HG03103 (cell line): ENCODE data around the gene OTUD1.

Experiments
- ATAC-seq: cut with Tn5 transposase; IDR thresholded peaks from one replicate; pipeline ENCODE4 v1.9.1; 2021; ENCODE audit warnings: low read depth; ENCODE audit not compliant: unreplicated experiment

The OTUD1 gene

DNA sequence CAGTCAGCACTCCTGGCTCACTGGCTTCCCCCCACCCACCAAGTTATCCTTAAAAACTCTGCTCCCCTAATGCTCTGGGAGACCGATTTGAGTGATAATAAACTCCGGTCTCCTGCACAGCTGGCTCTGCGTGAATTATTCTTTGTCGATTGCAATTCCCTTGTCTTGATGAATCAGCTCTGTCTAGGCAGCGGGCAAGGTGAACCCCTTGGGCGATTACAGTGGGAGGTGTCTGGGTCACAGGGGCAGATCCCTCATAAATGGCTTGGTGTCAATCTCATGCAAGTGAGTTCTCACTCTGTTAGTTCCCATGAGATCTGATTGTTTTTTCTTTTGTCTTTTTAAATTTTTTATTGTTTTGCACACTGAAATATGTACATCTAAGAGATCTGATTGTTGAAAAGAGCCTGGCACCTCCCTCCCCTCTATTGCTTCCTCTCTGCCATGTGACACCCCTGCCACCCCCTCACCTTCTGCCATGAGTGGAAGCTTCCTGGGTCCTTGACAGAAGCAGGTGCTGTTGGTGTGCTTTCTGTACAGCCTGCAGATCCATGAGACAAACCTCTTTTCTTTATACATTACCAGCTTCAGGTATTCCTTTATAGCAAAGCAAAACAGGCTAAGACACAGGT lies 20.5 kb downstream of the OTUD1 start:
- no peak for ATAC-seq

DNA sequence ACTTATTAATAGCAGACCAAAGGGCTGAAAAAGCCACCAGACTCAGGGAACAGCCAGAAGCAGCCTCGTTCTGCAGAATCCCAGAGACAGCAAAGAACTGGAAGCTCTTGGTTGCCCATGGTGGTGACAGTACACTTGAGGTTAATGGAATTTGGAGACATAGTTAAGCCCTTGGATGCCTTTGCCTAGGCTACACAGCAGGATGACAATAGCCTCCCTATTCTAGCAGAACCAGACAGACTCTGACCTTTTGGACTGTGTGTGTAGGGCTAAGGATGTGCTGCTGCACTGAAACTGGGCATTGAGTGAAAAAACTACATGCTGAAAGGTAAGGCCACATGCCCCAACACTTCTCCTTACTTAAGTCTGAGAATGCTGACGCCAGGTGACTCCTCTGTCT lies 22.7 kb downstream of the OTUD1 start:
- no peak for ATAC-seq

DNA sequence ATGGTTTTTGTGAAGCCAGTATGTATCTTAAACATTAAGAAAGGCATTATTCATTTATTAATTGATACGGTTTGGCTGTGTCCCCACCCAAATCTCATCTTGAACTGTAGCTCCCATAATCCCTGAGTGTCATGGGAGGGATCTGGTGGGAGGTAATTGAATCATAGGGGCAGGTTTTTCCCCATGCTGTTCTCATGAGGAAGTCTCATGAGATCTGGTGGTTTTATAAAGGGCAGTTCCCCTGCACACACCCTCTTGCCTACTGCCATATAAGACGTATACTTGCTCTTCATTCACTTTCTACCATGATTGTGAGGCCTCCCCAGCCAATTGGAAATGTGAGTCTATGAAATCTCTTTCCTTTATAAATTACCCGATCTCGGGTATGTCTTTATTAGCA lies 28.1 kb downstream of the OTUD1 start:
- no peak for ATAC-seq

DNA sequence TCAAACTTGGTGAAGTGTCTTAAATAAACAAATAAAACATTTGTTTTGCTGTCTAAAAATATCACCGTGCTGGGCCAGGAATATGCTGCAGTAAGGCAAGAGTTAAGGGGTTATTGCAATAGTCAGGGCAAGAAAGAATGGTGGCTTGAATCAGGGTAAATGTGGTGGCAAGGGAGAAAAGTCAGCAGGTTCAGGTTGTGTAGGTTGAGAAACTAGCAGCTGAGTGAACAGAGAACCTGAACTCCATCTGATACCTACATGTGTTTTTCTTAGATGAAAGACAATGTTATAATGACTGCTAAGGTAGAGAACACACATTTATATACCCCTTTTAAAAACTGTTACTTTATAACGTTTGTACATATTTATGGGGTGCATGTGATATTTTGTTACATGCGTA lies 28.7 kb downstream of the OTUD1 start:
- no peak for ATAC-seq

DNA sequence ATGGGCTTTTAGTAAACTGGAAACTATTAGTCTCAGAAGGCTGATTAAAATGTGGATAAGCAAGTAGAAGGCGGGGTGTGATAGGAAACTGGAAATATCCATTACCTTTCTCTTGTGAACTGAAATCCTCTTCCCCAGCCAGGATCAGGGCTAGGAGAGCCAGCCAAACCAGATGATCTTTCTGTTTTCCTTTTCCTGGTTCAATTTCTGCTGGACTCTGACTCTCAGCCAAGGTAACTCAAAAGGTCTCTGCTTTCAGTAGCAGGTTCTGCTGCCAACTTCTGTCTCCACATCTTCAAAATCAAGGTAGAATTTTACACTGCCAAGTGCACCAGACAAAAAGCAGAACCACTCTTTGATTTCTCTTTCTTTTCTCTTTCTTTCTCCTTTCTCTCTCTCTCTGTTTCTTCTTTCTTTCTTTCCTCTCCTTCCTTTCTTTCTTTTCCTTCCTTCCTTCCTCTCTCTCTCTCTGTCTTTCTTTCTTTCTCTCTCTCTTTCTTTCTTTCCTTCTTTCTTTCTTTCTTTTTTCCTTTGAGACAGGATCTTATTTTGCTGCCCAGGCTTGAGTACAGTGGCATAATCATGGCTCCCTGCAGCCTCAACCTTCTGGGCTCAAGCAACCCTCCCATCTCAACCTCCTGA lies 30.8 kb downstream of the OTUD1 start:
- ATAC-seq, result no peak

DNA sequence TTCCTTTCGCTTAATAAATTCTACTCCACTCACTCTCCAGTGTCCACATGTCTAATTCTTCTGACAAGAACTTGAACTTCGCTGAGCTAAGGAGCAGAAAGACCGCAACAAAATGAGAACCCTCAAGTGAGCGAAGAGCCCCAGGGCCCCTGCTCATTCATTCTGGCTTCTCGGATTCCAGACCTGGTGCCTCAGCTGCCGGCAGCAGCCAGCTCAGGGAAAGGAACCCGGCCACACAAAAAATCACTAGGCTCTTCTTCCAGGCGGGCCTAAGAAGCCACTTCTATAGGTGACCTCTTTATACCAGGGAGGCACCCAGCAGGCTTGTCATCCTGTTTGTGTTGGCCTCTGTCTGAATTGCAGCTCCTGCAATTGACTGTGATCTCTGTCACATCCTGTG lies 33.3 kb downstream of the OTUD1 start:
- no peak for ATAC-seq

DNA sequence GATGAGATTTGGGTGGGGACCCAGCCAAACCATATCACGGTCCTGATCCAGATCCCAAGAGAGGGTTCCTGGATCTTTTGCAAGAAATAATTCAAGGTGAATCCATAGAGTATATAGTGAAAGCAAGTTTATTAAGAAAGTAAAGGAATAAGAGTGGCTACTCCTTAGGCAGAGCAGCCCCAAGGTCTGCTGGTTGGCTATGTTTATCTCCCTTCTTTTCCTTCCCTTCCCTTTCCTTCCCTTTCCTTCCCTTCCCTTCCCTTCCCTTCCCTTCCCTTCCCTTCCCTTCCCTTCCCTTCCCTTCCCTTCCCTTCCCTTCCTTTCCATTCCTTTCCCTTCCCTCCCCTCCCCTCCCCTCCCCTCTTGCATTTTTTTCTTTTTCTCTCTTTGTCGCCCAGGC lies 35.2 kb downstream of the OTUD1 start:
- ATAC-seq, result no peak

DNA sequence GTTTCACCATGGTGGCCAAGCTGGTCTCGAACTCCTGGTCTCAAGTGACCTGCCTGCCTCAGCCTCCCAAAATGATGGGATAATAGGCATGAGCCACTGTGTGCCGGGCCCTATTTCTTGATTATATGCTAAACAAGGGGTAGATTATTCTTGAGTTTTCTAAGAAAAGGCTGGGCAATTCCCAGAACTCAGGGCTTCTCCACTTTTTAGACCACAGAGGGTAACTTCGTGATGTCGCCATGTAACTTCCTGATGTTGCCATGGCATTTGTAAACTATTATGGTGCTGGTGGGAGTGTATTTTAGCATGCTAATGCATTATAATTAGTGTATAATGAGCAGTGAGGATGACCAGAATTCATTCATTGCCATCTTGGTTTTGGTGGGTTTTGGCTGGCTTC lies 35.8 kb downstream of the OTUD1 start:
- no peak for ATAC-seq

DNA sequence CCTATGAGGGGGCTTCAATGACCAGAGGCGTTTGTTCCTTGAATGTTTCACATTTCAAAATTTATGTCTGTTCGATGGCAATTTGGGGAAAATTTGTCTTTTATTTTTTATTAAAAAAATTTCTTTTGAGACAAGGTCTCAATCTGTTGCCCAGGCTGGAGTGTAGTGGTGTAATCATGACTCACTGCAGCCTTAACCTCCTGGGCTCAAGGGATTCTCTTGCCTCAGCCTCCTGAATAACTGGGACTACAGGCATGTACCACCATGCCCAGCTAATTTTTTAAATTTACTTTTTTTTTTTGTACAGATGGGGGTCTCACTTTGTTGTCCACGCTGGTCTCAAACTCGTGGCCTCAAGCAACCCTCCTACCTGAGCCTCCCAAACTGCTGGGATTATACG lies 39.7 kb downstream of the OTUD1 start:
- ATAC-seq, result no peak

DNA sequence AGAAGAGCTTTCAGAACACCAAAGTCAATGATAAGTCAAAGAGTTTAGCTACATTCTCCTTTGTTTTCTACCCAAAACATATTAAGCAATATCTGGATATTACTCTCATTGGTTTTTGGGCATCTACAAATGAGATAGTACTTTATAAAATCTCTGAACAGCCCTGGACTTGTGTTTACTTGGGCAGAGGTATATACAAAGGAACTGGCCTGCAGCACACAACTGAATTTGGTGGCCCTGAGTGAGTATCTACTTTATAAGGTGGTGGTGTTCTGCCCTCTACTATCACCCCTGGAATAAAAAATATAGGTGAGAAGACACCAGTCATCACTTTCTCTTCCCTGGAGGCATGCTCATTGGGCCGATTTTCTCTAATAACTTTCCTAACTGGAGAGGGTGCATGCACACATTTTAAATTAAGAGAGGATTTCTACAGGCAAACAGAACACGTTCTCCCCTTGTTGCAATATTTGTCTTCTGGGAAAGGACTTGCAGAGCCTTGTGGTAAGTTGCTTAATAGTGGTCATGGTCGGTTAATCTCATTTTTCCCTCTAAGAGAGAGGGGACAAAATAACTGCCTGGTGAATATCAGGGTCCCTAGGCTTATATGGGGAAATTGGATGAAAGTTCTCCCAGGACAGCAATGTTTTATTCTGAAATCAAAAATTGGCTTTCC lies 41.1 kb downstream of the OTUD1 start:
- ATAC-seq, result no peak

DNA sequence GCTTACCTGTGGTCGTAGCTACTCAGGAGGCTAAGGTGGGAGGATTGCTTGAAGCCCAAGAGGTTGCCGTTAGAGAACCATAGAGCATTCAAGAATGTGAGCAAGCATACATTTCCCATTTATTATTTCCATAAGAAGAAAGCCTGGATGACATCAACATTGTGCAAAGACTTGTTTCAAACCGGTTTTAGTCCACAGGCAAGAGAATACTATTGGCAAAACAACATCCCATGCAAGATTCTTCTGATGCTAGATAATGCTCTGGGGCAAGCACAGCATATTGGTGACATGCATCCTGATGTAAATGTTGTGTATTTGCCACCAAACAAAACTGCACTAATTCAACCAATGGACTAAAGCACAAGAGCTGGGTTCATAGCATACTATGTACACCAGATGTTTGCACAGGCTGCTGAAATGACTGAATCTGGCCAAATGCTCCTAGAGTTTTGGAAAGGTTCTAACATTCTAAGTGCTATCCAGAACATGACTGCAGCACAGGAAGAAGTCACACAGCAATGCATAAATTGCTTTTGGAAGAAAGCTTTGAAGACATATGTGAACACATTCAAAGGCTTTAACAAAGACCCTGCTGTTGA lies 42.6 kb downstream of the OTUD1 start:
- no peak for ATAC-seq

DNA sequence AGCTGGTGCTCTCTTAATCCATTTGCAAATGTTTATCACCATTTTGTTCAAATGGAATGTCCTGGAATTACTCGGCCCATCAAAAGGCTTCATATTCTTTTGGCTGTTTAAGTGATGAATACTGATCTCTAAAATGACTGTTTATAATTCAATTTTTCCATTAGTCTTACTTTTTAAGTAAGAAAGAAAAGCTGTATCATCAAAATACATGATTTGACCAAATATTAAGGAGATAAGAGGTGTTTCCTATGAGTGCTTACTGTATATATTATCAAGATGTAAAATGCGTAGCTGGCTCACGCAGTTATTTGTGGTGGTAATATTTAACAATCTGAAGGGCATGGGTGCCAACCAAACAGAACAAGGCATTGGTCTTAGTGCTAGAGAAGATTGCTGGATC lies 51.2 kb downstream of the OTUD1 start:
- ATAC-seq, result no peak
